ENCODE measurements around the gene EVC. TPM values are rescaled to one million over a fixed set of nuclear protein-coding genes. Genes with fewer than 3 reads are reported as not detected.
A peak's percentile ranks its signal among the peaks of the same experiment; 100 is the strongest.
"Not testable (repeated sequence)": the region's sequence is repeated elsewhere in the genome, so short reads cannot be mapped to it uniquely, and the experiment has no call there.

EVC gene
- total and polyA plus RNA-seq, 2 experiments from 2014 or later: 2.5 to 45.3 TPM

DNA sequence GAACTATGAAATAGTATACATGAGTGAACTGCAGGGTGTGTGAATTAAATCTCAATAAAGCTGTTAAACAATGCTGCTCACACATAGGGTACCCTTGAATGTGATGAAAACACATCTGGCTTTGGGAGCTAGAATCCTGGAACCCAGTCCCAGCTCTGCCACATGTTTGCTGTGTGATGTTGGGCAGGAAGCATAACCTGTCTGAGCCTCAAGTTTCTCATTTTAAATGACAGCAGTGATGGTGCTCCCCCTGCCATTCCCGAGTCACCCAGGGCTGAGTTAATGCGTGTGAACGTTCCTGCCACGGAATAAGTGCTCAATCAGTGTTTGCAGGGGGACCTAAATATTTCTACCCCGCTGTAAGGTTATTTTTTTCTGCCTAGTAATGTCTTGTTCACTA, 10.9 kb downstream of the EVC start:
- Histone ChIP-seq H3K4me1 (ENCODE audit: low read depth) (no peaks in the 10 kb centered on the region), H3K36me3 (no peaks in the 10 kb centered on the region), H3K9me3 (ENCODE audit: low read depth) (no peaks in the 10 kb centered on the region), H3K27me3 (no peaks in the 10 kb centered on the region), H3K4me3 (no peak overlapping the region), H3K27ac (no peak overlapping the region)
- no peak for DNase-seq (ENCODE audit: low read depth in 1 of 2, low spot score in 1 of 2)
- TF ChIP-seq, protein P1, sequence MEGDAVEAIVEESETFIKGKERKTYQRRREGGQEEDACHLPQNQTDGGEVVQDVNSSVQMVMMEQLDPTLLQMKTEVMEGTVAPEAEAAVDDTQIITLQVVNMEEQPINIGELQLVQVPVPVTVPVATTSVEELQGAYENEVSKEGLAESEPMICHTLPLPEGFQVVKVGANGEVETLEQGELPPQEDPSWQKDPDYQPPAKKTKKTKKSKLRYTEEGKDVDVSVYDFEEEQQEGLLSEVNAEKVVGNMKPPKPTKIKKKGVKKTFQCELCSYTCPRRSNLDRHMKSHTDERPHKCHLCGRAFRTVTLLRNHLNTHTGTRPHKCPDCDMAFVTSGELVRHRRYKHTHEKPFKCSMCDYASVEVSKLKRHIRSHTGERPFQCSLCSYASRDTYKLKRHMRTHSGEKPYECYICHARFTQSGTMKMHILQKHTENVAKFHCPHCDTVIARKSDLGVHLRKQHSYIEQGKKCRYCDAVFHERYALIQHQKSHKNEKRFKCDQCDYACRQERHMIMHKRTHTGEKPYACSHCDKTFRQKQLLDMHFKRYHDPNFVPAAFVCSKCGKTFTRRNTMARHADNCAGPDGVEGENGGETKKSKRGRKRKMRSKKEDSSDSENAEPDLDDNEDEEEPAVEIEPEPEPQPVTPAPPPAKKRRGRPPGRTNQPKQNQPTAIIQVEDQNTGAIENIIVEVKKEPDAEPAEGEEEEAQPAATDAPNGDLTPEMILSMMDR (IDR thresholded peaks at IDR 0.05; ENCODE audit: low read depth, low read length): no peak

DNA sequence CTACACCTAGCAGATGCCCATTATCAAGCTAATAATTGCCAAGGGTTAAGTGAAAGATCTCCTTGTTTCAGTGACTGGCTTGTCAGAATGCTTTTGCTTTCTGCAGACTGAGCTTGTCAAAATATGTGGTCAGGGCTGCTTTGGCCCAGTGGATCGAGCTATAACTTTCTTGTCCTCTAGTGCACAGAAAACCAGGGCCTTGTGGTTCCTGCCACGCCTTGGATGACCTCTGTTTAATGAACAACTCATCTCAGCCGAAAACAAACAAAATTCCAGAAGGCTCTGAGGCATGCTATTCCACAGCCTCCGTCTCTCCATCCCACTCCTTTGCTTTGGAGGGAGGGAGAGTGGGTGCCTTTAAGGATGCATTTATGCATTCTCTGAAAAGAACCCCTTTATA, 11.3 kb downstream of the EVC start:
- Histone ChIP-seq H3K27ac (no peak overlapping the region), H3K4me3 (no peak overlapping the region)
- DNase-seq (ENCODE audit: low read depth in 1 of 2, low spot score in 1 of 2): no peak

GRCh38 chr4:5724377-5724776, 13.4 kb downstream of the EVC start:
- H3K9me3 ChIP-seq (ENCODE audit: low read depth): no peaks in the 10 kb centered on the region
- H3K4me3 ChIP-seq: no peak overlapping the region
- H3K27ac ChIP-seq: no peak overlapping the region
- H3K36me3 ChIP-seq: no peaks in the 10 kb centered on the region
- H3K4me1 ChIP-seq (ENCODE audit: low read depth): no peaks in the 10 kb centered on the region
- TF ChIP-seq, protein P1 (IDR thresholded peaks at IDR 0.05; ENCODE audit: low read depth, low read length): no peak
- DNase-seq (ENCODE audit: low read depth in 1 of 2, low spot score in 1 of 2): peak in 1 of 2 donors; percentile 19
- no peaks in the 10 kb centered on the region for H3K27me3 ChIP-seq

More for the DNA sequence above, 11.3 kb downstream of the EVC start:
- H3K27me3 ChIP-seq: no peaks in the 10 kb centered on the region
- H3K36me3 ChIP-seq: no peaks in the 10 kb centered on the region
- no peaks in the 10 kb centered on the region for H3K4me1 ChIP-seq (ENCODE audit: low read depth)
- no peaks in the 10 kb centered on the region for H3K9me3 ChIP-seq (ENCODE audit: low read depth)
- TF ChIP-seq, protein P1 (IDR thresholded peaks at IDR 0.05; ENCODE audit: low read depth, low read length): no peak

DNA sequence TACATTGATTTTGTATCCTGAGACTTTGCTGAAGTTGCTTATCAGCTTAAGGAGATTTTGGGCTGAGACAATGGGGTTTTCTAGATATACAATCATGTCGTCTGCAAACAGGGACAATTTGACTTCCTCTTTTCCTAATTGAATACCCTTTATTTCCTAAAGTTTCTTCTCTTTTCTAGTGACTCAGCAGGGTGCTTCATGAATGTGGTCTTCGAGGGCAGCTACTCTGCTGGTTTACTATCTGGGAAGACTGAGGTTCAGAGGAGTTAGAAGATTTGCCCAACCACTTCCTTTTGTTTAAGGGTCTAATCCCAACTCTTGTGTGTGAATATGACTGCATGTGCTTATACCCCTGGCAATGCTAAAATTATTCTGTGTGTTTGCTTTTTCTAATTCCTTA, 17.4 kb downstream of the EVC start:
- H3K4me1 ChIP-seq (ENCODE audit: low read depth); H3K36me3 ChIP-seq; DNase-seq (ENCODE audit: low read depth in 1 of 2, low spot score in 1 of 2); H3K27ac ChIP-seq; H3K9me3 ChIP-seq (ENCODE audit: low read depth); H3K27me3 ChIP-seq; H3K4me3 ChIP-seq: not testable (repeated sequence)

- H3K9me3 ChIP-seq (ENCODE audit: low read depth): no peaks in the 10 kb centered on the region
- no peaks in the 10 kb centered on the region for H3K27me3 ChIP-seq
- TF ChIP-seq, protein P1 (IDR thresholded peaks at IDR 0.05; ENCODE audit: low read depth, low read length): no peak
- H3K36me3 ChIP-seq: peaks cover 8% of the 10 kb centered on the region
- no peaks in the 10 kb centered on the region for H3K4me1 ChIP-seq (ENCODE audit: low read depth)
- no peak overlapping the region for H3K4me3 ChIP-seq
- H3K27ac ChIP-seq: no peak overlapping the region
- no peak for DNase-seq (ENCODE audit: low read depth in 1 of 2, low spot score in 1 of 2)
Measured at GRCh38 chr4:5730436-5730835, 19.4 kb downstream of the EVC start.

DNA sequence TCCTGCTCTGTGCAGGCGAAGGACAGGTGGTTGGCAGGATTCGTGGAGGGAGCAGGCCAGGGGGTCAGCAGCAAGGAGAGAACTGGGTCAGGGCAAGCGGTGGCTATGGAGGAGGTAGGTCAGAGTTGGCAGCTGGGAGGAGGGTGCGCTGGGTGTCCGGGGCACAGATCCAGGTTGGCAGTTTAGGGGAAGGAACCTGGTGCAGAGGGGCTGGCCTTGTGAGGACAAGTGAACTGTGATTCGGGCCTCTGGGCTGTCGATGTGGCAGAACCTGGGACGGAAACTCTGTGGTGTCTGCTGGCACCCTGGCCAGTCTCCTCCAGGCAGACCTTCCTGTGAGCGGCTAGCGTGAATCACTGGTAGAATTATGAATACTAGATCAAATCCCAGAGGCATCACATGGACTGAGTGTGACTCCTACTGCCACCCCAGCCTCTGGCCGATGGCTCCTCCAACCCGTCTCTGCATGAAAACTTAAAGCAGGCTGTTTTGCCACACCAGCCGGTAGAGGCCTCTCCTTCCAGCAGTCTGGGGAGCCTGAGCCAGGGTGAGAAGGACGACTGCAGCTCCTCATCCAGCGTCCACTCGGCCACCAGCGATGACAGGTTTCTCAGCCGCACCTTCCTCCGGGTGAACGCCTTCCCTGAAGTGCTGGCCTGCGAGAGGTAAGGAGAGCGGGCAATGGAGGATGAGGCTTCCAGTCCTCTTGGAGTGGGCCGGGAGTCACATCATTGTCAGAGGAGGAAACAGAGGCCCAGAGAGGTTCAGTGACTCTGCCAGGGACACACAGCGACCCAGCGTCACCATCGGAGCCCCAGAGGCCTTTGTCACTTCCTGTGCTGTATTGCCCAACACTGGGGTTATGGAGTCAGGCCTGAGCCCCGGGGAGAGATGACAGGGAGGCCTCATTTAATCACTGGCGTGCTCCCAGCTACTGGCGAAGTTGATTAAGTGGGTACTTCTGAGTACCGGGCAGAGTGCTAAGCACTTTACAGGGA, 20.3 kb downstream of the EVC start:
- Histone ChIP-seq H3K27me3 (no peaks in the 10 kb centered on the region), H3K36me3 (peaks cover 8% of the 10 kb centered on the region), H3K4me3 (no peak overlapping the region), H3K9me3 (ENCODE audit: low read depth) (no peaks in the 10 kb centered on the region), H3K27ac (no peak overlapping the region), H3K4me1 (ENCODE audit: low read depth) (no peaks in the 10 kb centered on the region)
- TF ChIP-seq, protein P1 (IDR thresholded peaks at IDR 0.05; ENCODE audit: low read depth, low read length): no peak
- no peak for DNase-seq (ENCODE audit: low read depth in 1 of 2, low spot score in 1 of 2)

All from cardiac muscle cell (in vitro differentiated cells and primary cell).